Spleen (tissue), 11 donors: ENCODE data around the gene CBL. TPM values are rescaled to one million over a fixed set of nuclear protein-coding genes. Genes with fewer than 3 reads are reported as not detected.

ENCODE experiments used
- DNase-seq: peaks from one replicate; pipeline ENCODE4 v3.0.0-alpha.2; 2020
- H3K27ac ChIP-seq, 8 donors: fragments of 200-600 bp; sonication (generic) in 7 of 8; 1 replicate in 4 of 8; 2 replicates in 4 of 8; pipeline versions ENCODE4 v1.5.0 to v1.8.0; 2016 to 2021; ENCODE audit warnings: inconsistent platforms in 4 of 8, mild to moderate bottlenecking in 4 of 8, moderate library complexity in 1 of 8
- H3K27me3 ChIP-seq, 7 donors: fragments of 200-600 bp; sonication (generic) in 6 of 7; replicated peaks in 1 of 7; 1 replicate in 4 of 7; 2 replicates in 3 of 7; pipeline versions ENCODE4 v1.5.0 to v1.8.0; 2016 to 2021; ENCODE audit warnings: inconsistent platforms in 3 of 7, mild to moderate bottlenecking in 1 of 7
- H3K36me3 ChIP-seq, 6 donors: fragments of 200-600 bp; sonication (generic) in 5 of 6; 1 replicate in 4 of 6; 2 replicates in 2 of 6; pipeline versions ENCODE4 v1.5.0 to v1.8.0; 2016 to 2021; ENCODE audit warnings: inconsistent platforms in 2 of 6
- H3K4me1 ChIP-seq, 6 donors: fragments of 200-600 bp; sonication (generic) in 5 of 6; 1 replicate in 3 of 6; 2 replicates in 3 of 6; pipeline versions ENCODE4 v1.5.0 to v1.8.0; 2016 to 2021; ENCODE audit warnings: inconsistent platforms in 3 of 6
- H3K4me3 ChIP-seq, 8 donors: fragments of 200-600 bp; sonication (generic) in 7 of 8; 1 replicate in 4 of 8; 2 replicates in 4 of 8; pipeline versions ENCODE4 v1.5.0 to v1.8.0; 2016 to 2021; ENCODE audit warnings: inconsistent platforms in 4 of 8, mild to moderate bottlenecking in 4 of 8, moderate library complexity in 2 of 8
- H3K9me3 ChIP-seq, 8 donors: fragments of 200-600 bp; sonication (generic) in 7 of 8; 1 replicate in 4 of 8; 2 replicates in 4 of 8; pipeline versions ENCODE4 v1.5.0 to v1.8.0; 2016 to 2021; ENCODE audit warnings: inconsistent platforms in 4 of 8
- POLR2A ChIP-seq, 3 donors: fragments of 450-650 bp; IDR thresholded peaks; one replicate each; pipeline ENCODE4 v1.5.1; 2017; ENCODE audit warnings: antibody characterized with exemption in 3 of 3, mild to moderate bottlenecking in 1 of 3
- POLR2AphosphoS5 ChIP-seq, 3 donors: sonication (generic); formaldehyde crosslinking; IDR thresholded peaks; one replicate each; pipeline ENCODE4 v1.5.1; 2017; ENCODE audit warnings: antibody characterized with exemption in 3 of 3
- WGBS, 5 donors: extraction: QIAGEN DNeasy Blood & Tissue Kit in 3 of 5; methylation state at CpG; one replicate each; pipeline versions ENCODE4 v1.1.5 to v1.1.7; 2013 to 2018; 5-methylcytosine and 5-hydroxymethylcytosine counted together
- intact Hi-C: fragments of 100-400 bp; cut with DNase I; formaldehyde crosslinking; loops from one replicate; pipeline ENCODE4 v1.15.0; 2023; ENCODE audit warnings: low total_unique reads
- polyA plus RNA-seq, 3 donors: library from polyadenylated mRNA; stranded (reverse); fragments of 200-250 nt; gene quantifications; one replicate each; pipeline ENCODE4 v1.2.1, GENCODE V29; 2013
- total RNA-seq, 7 donors: library from RNA; depleted of rRNA in 3 of 7; stranded (reverse); fragments of >200 nt in 3 of 7; fragmentation: NEBNext Ultra II Directional in 4 of 7; extraction: Animal tissue kit (Norgen Biotek cat#: 25700) in 4 of 7; gene quantifications; one replicate each; pipeline versions ENCODE4 v1.1.0 to v1.2.1, GENCODE V29; 2016 to 2021
- TF ChIP-seq, protein P1 (sequence below), 11 experiments: fragments of 200-600 bp in 7 of 11; fragments of 450-650 bp in 4 of 11; sonication (generic) in 4 of 11; IDR thresholded peaks in 8 of 11; conservative IDR thresholded peaks in 3 of 11; 1 replicate in 7 of 11; 2 replicates in 4 of 11; pipeline versions ENCODE4 v1.4.0 to v1.8.0; 2016 to 2021; ENCODE audit warnings: antibody characterized with exemption in 11 of 11, inconsistent platforms in 4 of 11, mild to moderate bottlenecking in 1 of 11
- donor health status: healthy with polysubstance abuse.
- donor health status: DM: no; HTN: no; CAD: no; lungs with moderate emphysema.
- donor health status: DM: no; HTN: no; CAD: no.
- donor health status: Bipolar disorder and iron deficiency.
- donor health status: healthy.
- donor health status: DM: no; HTN: no; CAD: no.
- donor health status: DM: yes; HTN: yes; CAD: no.

The CBL gene
- total and polyA plus RNA-seq, 10 donors, result 9.4 to 56.3 (median 45.8) TPM

DNA sequence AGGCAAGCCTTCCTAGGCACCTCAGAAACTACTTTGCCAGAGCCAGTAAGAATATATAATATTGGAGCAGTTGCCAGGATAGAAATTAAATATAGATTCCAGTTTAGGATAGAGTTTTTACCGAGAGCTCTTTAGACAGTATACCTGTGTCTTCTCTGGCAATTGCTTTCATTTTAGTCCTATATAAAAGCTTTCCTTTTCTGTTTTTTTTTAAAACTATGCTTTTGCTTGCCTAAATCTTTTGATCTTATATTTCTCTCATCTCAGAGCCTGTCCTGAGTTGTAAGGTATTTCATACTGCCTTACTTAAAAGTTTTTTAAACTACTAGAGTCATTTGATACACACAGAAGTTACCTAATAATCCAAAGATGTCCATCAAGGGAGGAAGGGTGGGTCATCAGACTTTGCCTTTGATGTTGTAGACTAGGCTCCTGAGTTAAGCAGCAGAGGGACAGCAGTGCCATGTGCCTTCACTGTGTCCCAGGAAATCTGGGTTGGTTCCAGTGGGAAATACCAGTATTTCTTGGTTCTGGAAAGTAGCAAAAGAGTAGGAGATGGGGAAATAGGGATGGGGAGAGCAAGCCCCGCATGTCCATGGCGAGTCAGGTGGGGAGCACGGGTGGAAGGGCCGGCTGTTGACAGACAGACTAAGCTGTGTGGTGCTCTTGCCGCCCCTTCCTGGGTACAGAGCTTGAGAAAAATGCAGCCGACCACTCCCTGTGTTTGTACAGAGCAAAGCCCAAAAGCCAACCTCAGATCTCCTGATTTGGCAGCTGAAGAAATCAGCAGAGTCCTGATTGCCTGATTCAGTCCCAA, 99.6 kb downstream of the CBL start:
- Histone ChIP-seq H3K9me3 (no peaks in the 10 kb centered on the region), H3K4me3 (no peak overlapping the region), H3K4me1 (peaks cover 0 to 20% (median 4%) of the 10 kb centered on the region in 6 donors), H3K27ac (peak overlapping the region in 4 of 8 donors; percentile 23 to 48 (median 32)), H3K27me3 (no peaks in the 10 kb centered on the region), H3K36me3 (peaks cover 5 to 100% (median 56%) of the 10 kb centered on the region in 6 donors)
- TF ChIP-seq, protein P1, sequence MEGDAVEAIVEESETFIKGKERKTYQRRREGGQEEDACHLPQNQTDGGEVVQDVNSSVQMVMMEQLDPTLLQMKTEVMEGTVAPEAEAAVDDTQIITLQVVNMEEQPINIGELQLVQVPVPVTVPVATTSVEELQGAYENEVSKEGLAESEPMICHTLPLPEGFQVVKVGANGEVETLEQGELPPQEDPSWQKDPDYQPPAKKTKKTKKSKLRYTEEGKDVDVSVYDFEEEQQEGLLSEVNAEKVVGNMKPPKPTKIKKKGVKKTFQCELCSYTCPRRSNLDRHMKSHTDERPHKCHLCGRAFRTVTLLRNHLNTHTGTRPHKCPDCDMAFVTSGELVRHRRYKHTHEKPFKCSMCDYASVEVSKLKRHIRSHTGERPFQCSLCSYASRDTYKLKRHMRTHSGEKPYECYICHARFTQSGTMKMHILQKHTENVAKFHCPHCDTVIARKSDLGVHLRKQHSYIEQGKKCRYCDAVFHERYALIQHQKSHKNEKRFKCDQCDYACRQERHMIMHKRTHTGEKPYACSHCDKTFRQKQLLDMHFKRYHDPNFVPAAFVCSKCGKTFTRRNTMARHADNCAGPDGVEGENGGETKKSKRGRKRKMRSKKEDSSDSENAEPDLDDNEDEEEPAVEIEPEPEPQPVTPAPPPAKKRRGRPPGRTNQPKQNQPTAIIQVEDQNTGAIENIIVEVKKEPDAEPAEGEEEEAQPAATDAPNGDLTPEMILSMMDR (IDR thresholded peaks at IDR 0.05 in 8 of 11, conservative IDR thresholded peaks at IDR 0.05 in 3 of 11), result no peak
- no peak for TF ChIP-seq POLR2A (IDR thresholded peaks at IDR 0.05)
- no peak for DNase-seq
- intact Hi-C loops, result no loop called here
- 85 to 97% (median 91%) methylated on average over 7 of the region's 7 CpGs for WGBS, 5 donors

DNA sequence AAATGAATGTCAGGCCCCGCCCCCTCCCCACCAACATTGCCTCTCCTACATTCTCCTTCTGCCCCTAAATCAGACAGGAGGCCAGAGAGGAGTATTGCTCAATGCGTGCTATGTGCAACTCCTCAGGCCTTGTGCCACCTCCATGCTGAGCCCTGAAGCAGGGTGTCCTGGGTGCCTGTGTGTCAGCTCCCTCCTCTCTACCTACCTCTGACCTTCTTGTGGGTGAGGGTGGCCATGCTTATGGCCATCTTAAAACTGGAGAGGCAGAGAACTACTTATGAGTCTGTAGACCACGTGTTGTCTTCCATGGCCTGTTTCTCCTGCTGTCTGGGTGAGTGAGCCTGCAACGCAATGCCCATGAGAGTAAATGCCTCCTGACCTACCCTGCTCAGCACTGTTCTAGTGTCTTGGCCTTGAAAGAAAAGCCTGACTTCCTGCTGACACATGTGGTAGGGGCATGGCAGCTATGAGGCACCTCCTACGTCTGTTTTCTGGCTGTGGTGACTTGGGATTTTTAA, 100.3 kb downstream of the CBL start:
- no peak overlapping the region for H3K4me3 ChIP-seq
- WGBS, 5 donors, result 59 to 72% (median 65%) methylated on average over 3 to 5 of the region's 5 CpGs
- no peaks in the 10 kb centered on the region for H3K27me3 ChIP-seq
- DNase-seq, result no peak
- peaks cover 5 to 100% (median 51%) of the 10 kb centered on the region in 6 donors for H3K36me3 ChIP-seq
- peak overlapping the region in 6 of 8 donors; percentile 13 to 48 (median 30) for H3K27ac ChIP-seq
- intact Hi-C loops, result no loop called here
- no peaks in the 10 kb centered on the region for H3K9me3 ChIP-seq
- TF ChIP-seq, protein P1 (IDR thresholded peaks at IDR 0.05 in 8 of 11, conservative IDR thresholded peaks at IDR 0.05 in 3 of 11), result no peak
- TF ChIP-seq POLR2AphosphoS5 (IDR thresholded peaks at IDR 0.05), result peak in 2 of 3 donors; percentile 32 to 33
- H3K4me1 ChIP-seq, result peaks cover 0 to 26% (median 7%) of the 10 kb centered on the region in 6 donors

DNA sequence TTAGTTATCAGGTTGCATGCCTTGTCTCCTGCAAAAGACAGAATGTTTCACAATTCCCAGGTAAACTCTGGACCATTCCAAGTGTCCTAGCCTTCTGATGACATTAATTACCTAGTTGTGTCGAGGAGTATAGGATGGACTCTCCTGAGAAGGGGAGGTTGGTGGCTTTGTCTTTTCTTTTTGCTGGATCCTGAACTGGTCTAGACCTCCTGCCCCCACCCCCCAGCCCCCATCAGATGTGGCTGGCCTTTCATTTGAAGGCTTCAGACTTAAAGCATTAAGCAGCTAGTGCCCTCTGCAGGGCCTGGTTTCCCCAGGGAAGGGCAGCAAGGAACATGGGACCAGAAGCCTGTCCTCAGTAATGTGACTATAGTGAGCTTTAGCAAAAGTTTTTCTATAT, 101.1 kb downstream of the CBL start:
- 64 to 90% (median 82%) methylated on average over 1 of the region's 1 CpG for WGBS, 5 donors
- intact Hi-C loops, result no loop called here
- H3K27ac ChIP-seq, result peak overlapping the region in 5 of 8 donors; percentile 18 to 48 (median 31)

More for the DNA sequence above, 101.1 kb downstream of the CBL start:
- no peaks in the 10 kb centered on the region for H3K27me3 ChIP-seq
- no peak overlapping the region for H3K4me3 ChIP-seq
- H3K36me3 ChIP-seq, result peaks cover 5 to 100% (median 44%) of the 10 kb centered on the region in 6 donors
- H3K4me1 ChIP-seq, result peaks cover 0 to 26% (median 7%) of the 10 kb centered on the region in 6 donors
- no peaks in the 10 kb centered on the region for H3K9me3 ChIP-seq
- DNase-seq, result no peak
- no peak for TF ChIP-seq POLR2A (IDR thresholded peaks at IDR 0.05)
- TF ChIP-seq, protein P1 (IDR thresholded peaks at IDR 0.05 in 8 of 11, conservative IDR thresholded peaks at IDR 0.05 in 3 of 11), result peak in 1 of 11 experiments; percentile 6
